Right lobe of liver (tissue), 6 donors: ENCODE results near the gene IBA57. TPM values are rescaled to one million over a fixed set of nuclear protein-coding genes. Genes with fewer than 3 reads are reported as not detected.
A peak's percentile ranks its signal among the peaks of the same experiment; 100 is the strongest.

ENCODE experiments used
- ATAC-seq, 4 donors: fragments of 200-7000 bp; cut with Tn5 transposase; one replicate each; pipeline ENCODE4 v1.9.1; 2020; ENCODE audit warnings: mild to moderate bottlenecking in 4 of 4, moderate library complexity in 4 of 4
- DNase-seq, 3 donors: peaks; one replicate each; pipeline ENCODE4 v3.0.0-alpha.2; 2020
- H3K27ac ChIP-seq, 3 donors: fragments of 200-600 bp; one replicate each; pipeline ENCODE4 v1.8.0; 2022
- H3K27me3 ChIP-seq, 2 donors: fragments of 200-600 bp; one replicate each; pipeline ENCODE4 v1.8.0; 2022
- H3K36me3 ChIP-seq, 4 donors: fragments of 200-600 bp; sonication (generic) in 1 of 4; one replicate each; pipeline versions ENCODE4 v1.5.1 to v1.8.0; 2017 to 2022; ENCODE audit warnings: control low read depth in 1 of 4
- H3K4me1 ChIP-seq, 4 donors: fragments of 200-600 bp; sonication (generic) in 1 of 4; one replicate each; pipeline versions ENCODE4 v1.5.1 to v1.8.0; 2017 to 2022; ENCODE audit warnings: control low read depth in 1 of 4
- H3K4me3 ChIP-seq, 3 donors: fragments of 200-600 bp; one replicate each; pipeline ENCODE4 v1.8.0; 2022
- H3K9me3 ChIP-seq, 4 donors: fragments of 200-600 bp; sonication (generic) in 1 of 4; one replicate each; pipeline versions ENCODE4 v1.5.1 to v1.8.0; 2017 to 2022; ENCODE audit warnings: control low read depth in 1 of 4
- POLR2A ChIP-seq: fragments of 450-650 bp; IDR thresholded peaks from one replicate; pipeline ENCODE4 v1.6.1; 2017; ENCODE audit warnings: antibody characterized with exemption, mild to moderate bottlenecking
- WGBS: methylation state at CpG from one replicate; pipeline ENCODE4 v1.1.6; 2018; ENCODE audit warnings: low coverage, low lambda C conversion rate; ENCODE audit not compliant: insufficient coverage; ENCODE audit errors: missing lambda C conversion rate; 5-methylcytosine and 5-hydroxymethylcytosine counted together
- intact Hi-C, 2 donors: fragments of 100-400 bp; cut with DNase I; formaldehyde crosslinking; loops; one replicate each; pipeline versions ENCODE4 v1.11.2 to v1.14.1; 2022
- total RNA-seq, 6 experiments: library from RNA; depleted of rRNA in 2 of 6; stranded (reverse); fragments of >200 nt in 2 of 6; fragmentation: NEBNext Ultra II Directional in 3 of 6; extraction: Animal tissue kit (Norgen Biotek cat#: 25700) in 3 of 6; gene quantifications; one replicate each; pipeline versions ENCODE4 v1.1.0 to v1.2.4, GENCODE V29; 2016 to 2023
- TF ChIP-seq, protein P1 (sequence below), 4 donors: fragments of 200-600 bp in 3 of 4; fragments of 450-650 bp in 1 of 4; IDR thresholded peaks; one replicate each; pipeline versions ENCODE4 v1.5.1 to v1.8.0; 2016 to 2022; ENCODE audit warnings: antibody characterized with exemption in 4 of 4, mild to moderate bottlenecking in 2 of 4
- donor health status: DM: no; HTN: yes; CAD: no.
- donor health status: DM: no; HTN: no; CAD: no.
- donor health status: DM: no; HTN: no; CAD: no.
- donor health status: DM: no; HTN: yes; CAD: no.
- donor health status: DM: no; HTN: yes; CAD: no.

Gene IBA57
- total RNA-seq, 6 experiments from 2014 or later: 5.1 to 8.0 (median 6.1) TPM

DNA sequence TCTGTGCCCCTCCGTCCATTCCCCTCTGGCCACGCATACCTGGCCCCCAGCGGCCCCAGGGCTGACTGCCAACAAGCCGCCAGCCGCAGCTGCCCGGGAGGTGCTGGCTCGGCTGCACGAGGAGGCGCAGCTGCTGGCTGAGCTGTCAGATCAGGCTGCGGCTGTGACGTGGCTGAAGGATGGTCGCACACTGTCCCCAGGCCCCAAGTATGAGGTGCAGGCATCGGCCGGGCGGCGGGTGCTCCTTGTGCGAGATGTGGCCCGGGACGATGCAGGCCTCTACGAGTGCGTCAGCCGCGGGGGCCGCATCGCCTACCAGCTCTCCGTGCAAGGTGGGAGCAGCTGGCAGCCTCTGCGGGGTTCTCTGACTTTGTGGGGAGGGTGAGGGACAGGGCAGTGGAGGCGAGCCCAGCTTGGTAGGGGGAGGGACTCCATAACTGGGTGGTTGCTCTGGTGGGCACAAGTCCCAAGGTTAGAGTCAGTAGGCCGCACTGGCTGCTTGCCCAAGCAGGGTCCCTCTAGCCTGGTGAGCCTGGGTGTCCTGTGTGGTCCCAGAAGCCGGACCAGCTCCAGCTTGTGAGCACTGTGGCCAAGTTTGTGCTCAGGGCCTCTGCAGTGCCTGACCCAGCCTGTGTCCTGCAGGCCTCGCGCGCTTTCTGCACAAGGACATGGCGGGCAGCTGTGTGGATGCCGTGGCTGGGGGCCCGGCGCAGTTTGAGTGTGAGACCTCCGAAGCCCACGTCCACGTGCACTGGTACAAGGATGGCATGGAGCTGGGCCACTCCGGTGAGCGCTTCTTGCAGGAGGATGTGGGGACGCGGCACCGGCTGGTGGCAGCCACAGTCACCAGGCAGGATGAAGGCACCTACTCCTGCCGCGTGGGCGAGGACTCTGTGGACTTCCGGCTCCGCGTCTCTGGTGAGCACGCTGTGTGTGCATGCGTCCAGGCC lies 51.0 kb downstream of the IBA57 start:
- Histone ChIP-seq H3K4me3 (no peak overlapping the region), H3K9me3 (no peaks in the 10 kb centered on the region), H3K36me3 (no peaks in the 10 kb centered on the region), H3K4me1 (peaks cover 0 to 4% (median 0%) of the 10 kb centered on the region in 4 donors), H3K27ac (no peak overlapping the region), H3K27me3 (no peaks in the 10 kb centered on the region)
- no peak for DNase-seq
- WGBS: 79% methylated on average over 18 of the region's 53 CpGs
- ATAC-seq: no peak
- intact Hi-C loops: no loop called here
- no peak for TF ChIP-seq POLR2A
- TF ChIP-seq, protein P1, sequence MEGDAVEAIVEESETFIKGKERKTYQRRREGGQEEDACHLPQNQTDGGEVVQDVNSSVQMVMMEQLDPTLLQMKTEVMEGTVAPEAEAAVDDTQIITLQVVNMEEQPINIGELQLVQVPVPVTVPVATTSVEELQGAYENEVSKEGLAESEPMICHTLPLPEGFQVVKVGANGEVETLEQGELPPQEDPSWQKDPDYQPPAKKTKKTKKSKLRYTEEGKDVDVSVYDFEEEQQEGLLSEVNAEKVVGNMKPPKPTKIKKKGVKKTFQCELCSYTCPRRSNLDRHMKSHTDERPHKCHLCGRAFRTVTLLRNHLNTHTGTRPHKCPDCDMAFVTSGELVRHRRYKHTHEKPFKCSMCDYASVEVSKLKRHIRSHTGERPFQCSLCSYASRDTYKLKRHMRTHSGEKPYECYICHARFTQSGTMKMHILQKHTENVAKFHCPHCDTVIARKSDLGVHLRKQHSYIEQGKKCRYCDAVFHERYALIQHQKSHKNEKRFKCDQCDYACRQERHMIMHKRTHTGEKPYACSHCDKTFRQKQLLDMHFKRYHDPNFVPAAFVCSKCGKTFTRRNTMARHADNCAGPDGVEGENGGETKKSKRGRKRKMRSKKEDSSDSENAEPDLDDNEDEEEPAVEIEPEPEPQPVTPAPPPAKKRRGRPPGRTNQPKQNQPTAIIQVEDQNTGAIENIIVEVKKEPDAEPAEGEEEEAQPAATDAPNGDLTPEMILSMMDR (IDR thresholded peaks at IDR 0.05): no peak

DNA sequence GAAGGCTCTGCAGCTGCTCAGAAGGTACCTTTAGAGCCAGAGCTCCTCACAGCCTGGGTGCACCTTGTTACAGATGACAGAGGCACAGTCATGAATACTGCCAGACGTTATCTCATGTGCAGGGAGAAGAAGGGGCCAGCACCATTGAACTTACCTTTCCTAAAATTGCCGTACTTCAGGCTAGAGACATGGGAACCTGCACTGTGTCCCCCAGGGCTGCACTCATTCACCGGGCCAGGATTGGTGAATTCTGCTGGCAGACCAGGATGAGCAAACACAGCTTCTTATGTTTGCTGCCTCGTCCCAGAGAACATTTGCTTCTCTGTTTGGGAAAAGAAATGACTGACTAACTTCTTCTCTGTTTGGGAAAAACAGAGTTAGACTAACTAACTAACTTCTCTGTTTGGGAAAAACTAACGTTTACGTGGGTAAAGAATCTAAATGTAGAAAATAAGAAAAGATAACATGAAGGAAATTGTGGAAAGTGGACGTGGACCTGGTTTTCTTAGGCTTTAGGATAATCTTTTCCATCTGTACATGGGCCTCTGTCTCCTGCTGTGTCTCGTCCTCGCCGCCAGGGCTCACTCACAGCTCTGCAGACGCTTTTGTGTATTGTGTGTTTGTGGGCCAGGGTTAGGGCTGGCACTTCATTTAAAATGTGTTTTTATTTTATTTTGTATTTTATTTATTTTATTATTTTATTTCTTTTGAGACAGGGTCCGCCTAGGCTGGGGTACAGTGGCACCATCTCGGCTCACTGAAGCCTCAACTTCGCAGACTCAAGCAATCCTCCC lies 52.1 kb downstream of the IBA57 start:
- 71% methylated on average over 11 of the region's 14 CpGs for WGBS
- TF ChIP-seq, protein P1 (IDR thresholded peaks at IDR 0.05): no peak
- no peak for TF ChIP-seq POLR2A
- Histone ChIP-seq H3K36me3 (no peaks in the 10 kb centered on the region), H3K27me3 (no peaks in the 10 kb centered on the region), H3K4me1 (peaks cover 0 to 4% (median 0%) of the 10 kb centered on the region in 4 donors), H3K9me3 (no peaks in the 10 kb centered on the region), H3K4me3 (no peak overlapping the region), H3K27ac (no peak overlapping the region)
- intact Hi-C loops: no loop called here
- no peak for ATAC-seq
- DNase-seq: no peak

DNA sequence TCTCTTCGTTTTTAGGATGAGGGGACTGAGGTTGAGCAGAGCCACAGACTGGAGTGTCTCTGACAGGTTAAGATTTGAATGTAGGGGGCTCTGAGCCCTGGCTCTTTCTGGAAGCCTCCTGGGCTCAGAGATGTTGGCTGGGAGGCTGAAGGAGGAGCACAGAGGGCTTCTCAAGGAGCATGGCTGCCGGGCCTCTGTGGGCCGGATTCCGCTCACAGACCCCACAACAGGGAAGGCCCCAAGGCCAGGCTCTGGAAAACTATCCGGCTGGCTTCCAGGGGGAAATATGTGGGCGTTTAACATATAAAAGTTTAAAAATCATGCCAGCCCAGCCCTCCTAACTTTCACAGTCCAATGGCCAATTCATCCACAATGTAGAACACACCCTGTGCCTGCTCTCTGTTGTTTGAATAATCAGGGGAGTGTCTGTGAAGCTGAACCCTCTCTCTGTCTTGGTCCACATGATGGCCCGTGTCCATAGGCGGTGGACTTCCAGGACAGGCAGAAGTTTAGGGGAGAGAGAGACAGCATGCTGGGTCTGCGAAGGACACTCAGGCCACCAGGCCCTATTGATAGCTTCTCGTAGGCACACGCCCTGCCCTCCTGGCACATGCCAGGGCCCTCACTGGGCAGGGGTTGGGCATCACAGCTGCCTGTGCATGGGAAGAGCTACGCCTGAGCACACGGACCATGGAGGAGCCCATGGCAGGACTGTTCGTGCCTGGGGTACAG lies 53.1 kb downstream of the IBA57 start:
- no peaks in the 10 kb centered on the region for H3K27me3 ChIP-seq
- ATAC-seq (no peak), DNase-seq (no peak)
- TF ChIP-seq, protein P1 (IDR thresholded peaks at IDR 0.05): no peak
- no peak for TF ChIP-seq POLR2A
- no peak overlapping the region for H3K4me3 ChIP-seq
- H3K36me3 ChIP-seq: no peaks in the 10 kb centered on the region
- no peaks in the 10 kb centered on the region for H3K4me1 ChIP-seq
- 11% methylated on average over 1 of the region's 14 CpGs for WGBS
- no peak overlapping the region for H3K27ac ChIP-seq
- H3K9me3 ChIP-seq: no peaks in the 10 kb centered on the region
- intact Hi-C loops: no loop called here

DNA sequence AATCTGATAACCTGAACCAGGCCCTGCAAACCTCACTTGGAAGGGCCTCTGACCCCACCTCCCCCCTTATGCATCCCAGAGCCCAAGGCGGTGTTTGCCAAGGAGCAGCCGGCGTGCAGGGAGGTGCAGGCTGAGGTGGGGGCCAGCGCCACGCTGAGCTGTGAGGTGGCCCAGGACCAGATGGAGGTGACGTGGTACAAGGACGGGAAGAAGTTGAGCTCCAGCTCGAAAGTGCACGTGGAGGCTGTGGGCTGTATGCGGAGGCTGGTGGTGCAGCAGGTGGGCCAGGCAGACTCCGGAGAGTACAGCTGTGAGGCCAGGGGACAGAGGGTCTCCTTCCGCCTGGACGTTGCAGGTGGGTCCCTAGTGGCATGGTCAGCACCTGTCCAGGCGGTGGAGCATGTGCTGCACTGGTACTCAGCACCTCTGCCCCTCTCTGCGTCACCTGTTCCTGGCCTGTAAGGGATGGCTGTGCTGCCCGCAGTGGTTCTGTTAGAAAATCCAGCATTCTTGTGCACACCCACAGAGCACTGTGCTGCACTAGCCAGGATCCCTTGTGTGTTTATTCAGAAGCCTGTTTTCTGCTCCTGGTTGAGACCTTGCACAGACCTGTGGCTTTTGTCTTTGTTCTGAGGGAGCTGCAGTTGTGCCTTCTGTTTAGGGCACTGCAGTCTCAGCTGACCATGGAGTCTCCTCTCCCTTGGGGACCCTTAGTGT lies 53.8 kb downstream of the IBA57 start:
- TF ChIP-seq POLR2A: no peak
- TF ChIP-seq, protein P1 (IDR thresholded peaks at IDR 0.05): no peak

More for the DNA sequence above, 53.8 kb downstream of the IBA57 start:
- Histone ChIP-seq H3K27me3 (no peaks in the 10 kb centered on the region), H3K4me1 (no peaks in the 10 kb centered on the region), H3K27ac (no peak overlapping the region), H3K4me3 (no peak overlapping the region), H3K36me3 (no peaks in the 10 kb centered on the region), H3K9me3 (no peaks in the 10 kb centered on the region)
- DNase-seq: no peak
- peak in 1 of 4 donors; percentile 4 for ATAC-seq
- WGBS: 80% methylated on average over 4 of the region's 16 CpGs
- intact Hi-C loops: no loop called here
